GM12872 (cell line): ENCODE results near the gene GUK1.

Experiments used
- CTCF ChIP-seq: IDR thresholded peaks from 3 replicates; pipeline ENCODE4 v1.5.1; 2011; ENCODE audit warnings: low read depth, mild to moderate bottlenecking, low read length, moderate library complexity; ENCODE audit not compliant: insufficient read depth

Gene GUK1

GRCh38 chr1:228181645-228182034, 41.6 kb downstream of the GUK1 start:
- no peak for TF ChIP-seq CTCF

- TF ChIP-seq CTCF, result no peak
Measured at GRCh38 chr1:228182296-228183030, 42.4 kb downstream of the GUK1 start.

GRCh38 chr1:228184152-228184551, 44.1 kb downstream of the GUK1 start:
- TF ChIP-seq CTCF, result no peak

- TF ChIP-seq CTCF, result no peak
Measured at GRCh38 chr1:228185641-228185965, 45.5 kb downstream of the GUK1 start.

- TF ChIP-seq CTCF, result no peak
Measured at GRCh38 chr1:228190182-228190581, 50.1 kb downstream of the GUK1 start.

- no peak for TF ChIP-seq CTCF
Measured at GRCh38 chr1:228190778-228191177, 50.7 kb downstream of the GUK1 start.

- TF ChIP-seq CTCF, result no peak
Measured at GRCh38 chr1:228194436-228194835, 54.4 kb downstream of the GUK1 start.
